OCI-LY3 (cell line): ENCODE measurements around the gene CTNNBL1.

Experiments used
- EZH2phosphoT487 ChIP-seq: fragments of 200-600 bp; shearing (Covaris generic); IDR thresholded peaks from 2 replicates; pipeline ENCODE4 v1.6.1; 2018; ENCODE audit warnings: antibody characterized with exemption, mixed run types, low read depth
- TF ChIP-seq, protein P1 (sequence below): fragments of 200-600, 300-600 bp; sonication (generic); IDR thresholded peaks from 2 replicates; pipeline ENCODE4 v1.5.1; 2014; ENCODE audit warnings: antibody characterized with exemption, low read length, low read depth

GRCh38 chr20:37700301-37700700 is 6.5 kb downstream of the CTNNBL1 start:
- TF ChIP-seq, protein P1, sequence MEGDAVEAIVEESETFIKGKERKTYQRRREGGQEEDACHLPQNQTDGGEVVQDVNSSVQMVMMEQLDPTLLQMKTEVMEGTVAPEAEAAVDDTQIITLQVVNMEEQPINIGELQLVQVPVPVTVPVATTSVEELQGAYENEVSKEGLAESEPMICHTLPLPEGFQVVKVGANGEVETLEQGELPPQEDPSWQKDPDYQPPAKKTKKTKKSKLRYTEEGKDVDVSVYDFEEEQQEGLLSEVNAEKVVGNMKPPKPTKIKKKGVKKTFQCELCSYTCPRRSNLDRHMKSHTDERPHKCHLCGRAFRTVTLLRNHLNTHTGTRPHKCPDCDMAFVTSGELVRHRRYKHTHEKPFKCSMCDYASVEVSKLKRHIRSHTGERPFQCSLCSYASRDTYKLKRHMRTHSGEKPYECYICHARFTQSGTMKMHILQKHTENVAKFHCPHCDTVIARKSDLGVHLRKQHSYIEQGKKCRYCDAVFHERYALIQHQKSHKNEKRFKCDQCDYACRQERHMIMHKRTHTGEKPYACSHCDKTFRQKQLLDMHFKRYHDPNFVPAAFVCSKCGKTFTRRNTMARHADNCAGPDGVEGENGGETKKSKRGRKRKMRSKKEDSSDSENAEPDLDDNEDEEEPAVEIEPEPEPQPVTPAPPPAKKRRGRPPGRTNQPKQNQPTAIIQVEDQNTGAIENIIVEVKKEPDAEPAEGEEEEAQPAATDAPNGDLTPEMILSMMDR: no peak
- TF ChIP-seq EZH2phosphoT487: no peak
